Sigmoid colon (tissue), 7 donors: ENCODE measurements around the gene SMAD9. TPM values are rescaled to one million over a fixed set of nuclear protein-coding genes. Genes with fewer than 3 reads are reported as not detected.

Source experiments
- DNase-seq: peaks from one replicate; pipeline ENCODE4 v3.0.0-alpha.2; 2019
- H3K27ac ChIP-seq, 4 donors: fragments of 200-600 bp; sonication (generic); one replicate each; pipeline ENCODE4 v1.5.1; 2016 to 2019; ENCODE audit warnings: mild to moderate bottlenecking in 1 of 4
- H3K27me3 ChIP-seq, 3 donors: fragments of 200-600 bp; sonication (generic); one replicate each; pipeline ENCODE4 v1.5.1; 2019; ENCODE audit warnings: mild to moderate bottlenecking in 1 of 3
- H3K36me3 ChIP-seq, 4 donors: fragments of 200-600 bp; sonication (generic); one replicate each; pipeline ENCODE4 v1.5.1; 2016 to 2019
- H3K4me1 ChIP-seq, 4 donors: fragments of 200-600 bp; sonication (generic); one replicate each; pipeline ENCODE4 v1.5.1; 2017 to 2019
- H3K4me3 ChIP-seq, 4 donors: fragments of 200-600 bp; sonication (generic); one replicate each; pipeline ENCODE4 v1.5.1; 2017 to 2019; ENCODE audit warnings: mild to moderate bottlenecking in 2 of 4, moderate library complexity in 1 of 4
- H3K9me3 ChIP-seq, 4 donors: fragments of 200-600 bp in 3 of 4; sonication (generic) in 3 of 4; one replicate each; pipeline versions ENCODE4 v1.5.1 to v1.6.1; 2013 to 2019
- CTCF ChIP-seq, 4 experiments: fragments of 450-650 bp in 3 of 4; fragments of 200-600 bp in 1 of 4; IDR thresholded peaks; one replicate each; pipeline ENCODE4 v1.5.1; 2016 to 2019; ENCODE audit warnings: antibody characterized with exemption in 4 of 4, mild to moderate bottlenecking in 3 of 4, moderate library complexity in 2 of 4
- EP300 ChIP-seq, 4 donors: sonication (generic); formaldehyde crosslinking; IDR thresholded peaks; one replicate each; pipeline ENCODE4 v1.6.1; 2017; ENCODE audit warnings: antibody characterized with exemption in 4 of 4
- POLR2A ChIP-seq, 2 donors: fragments of 450-650 bp; IDR thresholded peaks; one replicate each; pipeline ENCODE4 v1.6.1; 2016; ENCODE audit warnings: antibody characterized with exemption in 2 of 2, mild to moderate bottlenecking in 2 of 2, moderate library complexity in 2 of 2
- POLR2AphosphoS5 ChIP-seq, 4 donors: sonication (generic); formaldehyde crosslinking; IDR thresholded peaks; one replicate each; pipeline ENCODE4 v1.6.1; 2017; ENCODE audit warnings: antibody characterized with exemption in 4 of 4
- WGBS, 2 donors: extraction: QIAGEN DNeasy Blood & Tissue Kit; methylation state at CpG; one replicate each; pipeline ENCODE4 v1.1.7; 2013; 5-methylcytosine and 5-hydroxymethylcytosine counted together
- intact Hi-C: fragments of 100-400 bp; cut with DNase I; formaldehyde crosslinking; loops from one replicate; pipeline ENCODE4 v1.15.1; 2023
- polyA plus RNA-seq, 3 donors: library from polyadenylated mRNA; stranded (reverse); fragments of 200-250 nt; gene quantifications; one replicate each; pipeline ENCODE4 v1.2.3, GENCODE V29; 2013
- total RNA-seq, 4 donors: library from RNA; depleted of rRNA; stranded (reverse); fragments of >200 nt; gene quantifications; one replicate each; pipeline ENCODE4 v1.1.0, GENCODE V29; 2016
- donor health status: healthy with polysubstance abuse.
- donor health status: Bipolar disorder and iron deficiency.
- donor health status: healthy.

SMAD9 gene
- total and polyA plus RNA-seq, 7 donors, result 1.2 to 33.3 (median 21.7) TPM

GRCh38 chr13:36822785-36823184 is 97.3 kb downstream of the SMAD9 start:
- H3K36me3 ChIP-seq, result peaks cover 0 to 17% (median under 1%) of the 10 kb centered on the region in 4 donors
- no peaks in the 10 kb centered on the region for H3K9me3 ChIP-seq
- no peak overlapping the region for H3K4me3 ChIP-seq
- peaks cover 0 to 35% (median 24%) of the 10 kb centered on the region in 4 donors for H3K4me1 ChIP-seq
- 86% methylated on average over 3 of the region's 3 CpGs for WGBS, 2 donors
- no peaks in the 10 kb centered on the region for H3K27me3 ChIP-seq
- intact Hi-C loops, result no loop called here
- H3K27ac ChIP-seq, result no peak overlapping the region
- TF ChIP-seq CTCF (IDR thresholded peaks at IDR 0.05), result no peak
- TF ChIP-seq EP300 (IDR thresholded peaks at IDR 0.05), result no peak
- no peak for TF ChIP-seq POLR2A (IDR thresholded peaks at IDR 0.05)
- TF ChIP-seq POLR2AphosphoS5 (IDR thresholded peaks at IDR 0.05), result no peak
- DNase-seq, result no peak

- Histone ChIP-seq H3K27ac (peak overlapping the region in 2 of 4 donors; percentile 82 to 83), H3K4me1 (peaks cover 0 to 35% (median 24%) of the 10 kb centered on the region in 4 donors), H3K36me3 (no peaks in the 10 kb centered on the region), H3K4me3 (peak overlapping the region; percentile 78 to 91 (median 86)), H3K9me3 (no peaks in the 10 kb centered on the region), H3K27me3 (no peaks in the 10 kb centered on the region)
- WGBS, 2 donors, result 50 to 61% methylated on average over 4 of the region's 4 CpGs
- intact Hi-C loops, result no loop called here
- no peak for TF ChIP-seq POLR2A (IDR thresholded peaks at IDR 0.05)
- no peak for TF ChIP-seq CTCF (IDR thresholded peaks at IDR 0.05)
- TF ChIP-seq EP300 (IDR thresholded peaks at IDR 0.05), result no peak
- no peak for TF ChIP-seq POLR2AphosphoS5 (IDR thresholded peaks at IDR 0.05)
- no peak for DNase-seq
Measured at GRCh38 chr13:36820222-36820621, 99.8 kb downstream of the SMAD9 start.

- Histone ChIP-seq H3K27me3 (no peaks in the 10 kb centered on the region), H3K9me3 (no peaks in the 10 kb centered on the region), H3K36me3 (no peaks in the 10 kb centered on the region), H3K27ac (peak overlapping the region; percentile 70 to 83 (median 81)), H3K4me3 (peak overlapping the region; percentile 78 to 91 (median 86)), H3K4me1 (peaks cover 0 to 35% (median 24%) of the 10 kb centered on the region in 4 donors)
- WGBS, 2 donors, result 0 to 1% methylated on average over 20 of the region's 20 CpGs
- no peak for TF ChIP-seq POLR2A (IDR thresholded peaks at IDR 0.05)
- TF ChIP-seq CTCF (IDR thresholded peaks at IDR 0.05), result no peak
- TF ChIP-seq EP300 (IDR thresholded peaks at IDR 0.05), result no peak
- TF ChIP-seq POLR2AphosphoS5 (IDR thresholded peaks at IDR 0.05), result no peak
- intact Hi-C loops, result loop anchor here (5.0 kb wide), 2 partner anchors 98 to 472 kb away; partner anchors contain the start of gene SPART
- no peak for DNase-seq
Measured at GRCh38 chr13:36819739-36820090, 100.3 kb downstream of the SMAD9 start.

- peak within 1 kb of the TSS; percentile 70 to 83 (median 81) for H3K27ac ChIP-seq
- intact Hi-C loops, result loop anchor here (5.0 kb wide), 2 partner anchors 98 to 472 kb away; partner anchors contain the start of gene SPART
- 1% methylated on average over 78 of the region's 78 CpGs for WGBS, 2 donors
- no peaks in the 10 kb centered on the region for H3K27me3 ChIP-seq
- peak; percentile 94 for DNase-seq
- TF ChIP-seq POLR2AphosphoS5 (IDR thresholded peaks at IDR 0.05) (peak; percentile 58 to 88 (median 86)), CTCF (IDR thresholded peaks at IDR 0.05) (no peak), EP300 (IDR thresholded peaks at IDR 0.05) (no peak), POLR2A (IDR thresholded peaks at IDR 0.05) (peak in 1 of 2 donors; percentile 36)
- peaks cover 0 to 35% (median 24%) of the 10 kb centered on the region in 4 donors for H3K4me1 ChIP-seq
- H3K36me3 ChIP-seq, result no peaks in the 10 kb centered on the region
- peak within 1 kb of the TSS; percentile 78 to 91 (median 86) for H3K4me3 ChIP-seq
- H3K9me3 ChIP-seq, result no peaks in the 10 kb centered on the region
Measured at GRCh38 chr13:36818804-36819738, 101.0 kb downstream of the SMAD9 start, which contains the start of gene RFXAP. RFXAP (plus strand) TSS chr13:36819222; CDS start chr13:36819358, 136 bp downstream.
